K562 (cell line): Measurements from ENCODE around the gene MADD. TPM values are rescaled to one million over a fixed set of nuclear protein-coding genes. Genes with fewer than 3 reads are reported as not detected.

Source experiments
- ASH1L ChIP-seq: fragments of 450-650 bp; IDR thresholded peaks from 2 replicates; pipeline ENCODE4 v1.6.1; 2018; ENCODE audit warnings: borderline replicate concordance, mild to moderate bottlenecking, low read depth; ENCODE audit not compliant: partially characterized antibody
- FOXM1 ChIP-seq, 2 experiments: fragments of 450-650 bp in 1 of 2; sonication (generic) in 1 of 2; formaldehyde crosslinking in 1 of 2; IDR thresholded peaks; 2 replicates each; pipeline versions ENCODE4 v1.6.1 to v1.9.0; 2017 to 2022; ENCODE audit warnings: low read depth in 2 of 2, mild to moderate bottlenecking in 2 of 2, missing genetic modification reagents in 1 of 2, moderate library complexity in 1 of 2
- MCM7 ChIP-seq, 2 experiments: fragments of 450-650 bp; IDR thresholded peaks; 2 replicates each; pipeline ENCODE4 v1.6.1; 2016 to 2018
- NCOR1 ChIP-seq: fragments of 450-650 bp; IDR thresholded peaks from 2 replicates; pipeline ENCODE4 v1.6.1; 2016; ENCODE audit warnings: mild to moderate bottlenecking, moderate library complexity
- NR1H2 ChIP-seq: sonication (generic); formaldehyde crosslinking; IDR thresholded peaks from 2 replicates; pipeline ENCODE4 v1.4.0; 2020; ENCODE audit warnings: mild to moderate bottlenecking, missing genetic modification reagents
- NR2C1 ChIP-seq, 2 experiments: fragments of 450-650 bp; IDR thresholded peaks; 2 replicates each; pipeline ENCODE4 v1.6.1; 2017; ENCODE audit warnings: mild to moderate bottlenecking in 2 of 2, antibody characterized with exemption in 1 of 2, inconsistent platforms in 1 of 2, missing compliant biosample characterization in 1 of 2, missing genetic modification characterization in 1 of 2
- NR4A1 ChIP-seq, 2 experiments: fragments of 250-450 bp in 1 of 2; fragments of 450-650 bp in 1 of 2; sonication (Bioruptor Pico) in 1 of 2; IDR thresholded peaks; 2 replicates each; pipeline versions ENCODE4 v1.4.0 to v1.6.1; 2016 to 2020; ENCODE audit warnings: mild to moderate bottlenecking in 2 of 2, missing compliant biosample characterization in 1 of 2, missing genetic modification characterization in 1 of 2, moderate library complexity in 1 of 2
- POLR2AphosphoS2 ChIP-seq: IDR thresholded peaks from 2 replicates; pipeline ENCODE4 v1.6.1; 2012; ENCODE audit warnings: low read length, improper control_type of control experiment
- PTTG1 ChIP-seq: fragments of 450-650 bp; IDR thresholded peaks from 2 replicates; pipeline ENCODE4 v1.6.1; 2016; ENCODE audit warnings: low read depth, mild to moderate bottlenecking, missing genetic modification characterization, missing compliant biosample characterization
- TAF1 ChIP-seq: IDR thresholded peaks from 2 replicates; pipeline ENCODE4 v1.6.1; 2011; ENCODE audit warnings: mild to moderate bottlenecking, low read length, moderate library complexity; ENCODE audit not compliant: insufficient read depth, control insufficient read depth, severe bottlenecking; ENCODE audit errors: extremely low read depth
- TARDBP ChIP-seq: fragments of 450-650 bp; IDR thresholded peaks from 2 replicates; pipeline ENCODE4 v1.6.1; 2016
- THAP12 ChIP-seq: fragments of 250-450 bp; sonication (Bioruptor Pico); IDR thresholded peaks from 2 replicates; pipeline ENCODE4 v1.9.0; 2021; ENCODE audit warnings: mild to moderate bottlenecking, inconsistent platforms
- ZBTB17 ChIP-seq: fragments of 450-650 bp; formaldehyde crosslinking; IDR thresholded peaks from 2 replicates; pipeline ENCODE4 v1.4.0; 2020; ENCODE audit warnings: mild to moderate bottlenecking
- ZSCAN29 ChIP-seq: fragments of 450-650 bp; IDR thresholded peaks from 2 replicates; pipeline ENCODE4 v1.6.1; 2017
- polyA plus RNA-seq, 8 experiments: library from polyadenylated mRNA; depleted of rRNA in 4 of 8; stranded (reverse) in 5 of 8; unstranded in 3 of 8; fragments of >200 nt; fragmentation: Nextera tagmentation in 2 of 8; fragmentation: Illumina TruSeq in 1 of 8; extraction: Ambion mirVana in 2 of 8; extraction: Trizol in 1 of 8; gene quantifications; 2 replicates each; pipeline versions ENCODE4 v1.2.1 to v1.2.3, GENCODE V29; 2011 to 2014; ENCODE audit warnings: inconsistent platforms in 1 of 8, missing spikeins in 1 of 8
- total RNA-seq, 7 experiments: library from RNA; depleted of rRNA in 6 of 7; stranded (reverse); fragments of >200 nt in 6 of 7; fragmentation: Illumina TruSeq in 2 of 7; extraction: Trizol in 2 of 7; gene quantifications; 2 replicates each; pipeline versions ENCODE4 v1.2.1 to v1.2.3, GENCODE V29; 2011 to 2021; ENCODE audit warnings: low replicate concordance in 1 of 7
- TF ChIP-seq, protein P1 (sequence below): fragments of 450-650 bp; IDR thresholded peaks from 2 replicates; pipeline ENCODE4 v1.7.1; 2018; ENCODE audit warnings: mild to moderate bottlenecking, low read depth; ENCODE audit not compliant: partially characterized antibody
- TF ChIP-seq, protein P2 (sequence below), 2 experiments: fragments of 200-800 bp in 1 of 2; sonication (Bioruptor generic) in 1 of 2; sonication (generic) in 1 of 2; formaldehyde crosslinking in 1 of 2; IDR thresholded peaks in 1 of 2; conservative IDR thresholded peaks in 1 of 2; 2 replicates each; pipeline versions ENCODE4 v1.5.0 to v1.6.1; 2016 to 2020; ENCODE audit warnings: missing compliant biosample characterization in 1 of 2, missing genetic modification characterization in 1 of 2, missing genetic modification reagents in 1 of 2
- TF ChIP-seq, protein P3 (sequence below): sonication (generic); formaldehyde crosslinking; IDR thresholded peaks from 2 replicates; pipeline ENCODE4 v1.8.0; 2022; ENCODE audit warnings: mild to moderate bottlenecking, missing genetic modification reagents

MADD gene
- total and polyA plus RNA-seq, 9 of the 15 experiments (the other 6 are each of a cell fraction or from before 2014, with no cell fraction given) = 0.68 to 57.6 (median 33.6) TPM

- TF ChIP-seq, protein P1, sequence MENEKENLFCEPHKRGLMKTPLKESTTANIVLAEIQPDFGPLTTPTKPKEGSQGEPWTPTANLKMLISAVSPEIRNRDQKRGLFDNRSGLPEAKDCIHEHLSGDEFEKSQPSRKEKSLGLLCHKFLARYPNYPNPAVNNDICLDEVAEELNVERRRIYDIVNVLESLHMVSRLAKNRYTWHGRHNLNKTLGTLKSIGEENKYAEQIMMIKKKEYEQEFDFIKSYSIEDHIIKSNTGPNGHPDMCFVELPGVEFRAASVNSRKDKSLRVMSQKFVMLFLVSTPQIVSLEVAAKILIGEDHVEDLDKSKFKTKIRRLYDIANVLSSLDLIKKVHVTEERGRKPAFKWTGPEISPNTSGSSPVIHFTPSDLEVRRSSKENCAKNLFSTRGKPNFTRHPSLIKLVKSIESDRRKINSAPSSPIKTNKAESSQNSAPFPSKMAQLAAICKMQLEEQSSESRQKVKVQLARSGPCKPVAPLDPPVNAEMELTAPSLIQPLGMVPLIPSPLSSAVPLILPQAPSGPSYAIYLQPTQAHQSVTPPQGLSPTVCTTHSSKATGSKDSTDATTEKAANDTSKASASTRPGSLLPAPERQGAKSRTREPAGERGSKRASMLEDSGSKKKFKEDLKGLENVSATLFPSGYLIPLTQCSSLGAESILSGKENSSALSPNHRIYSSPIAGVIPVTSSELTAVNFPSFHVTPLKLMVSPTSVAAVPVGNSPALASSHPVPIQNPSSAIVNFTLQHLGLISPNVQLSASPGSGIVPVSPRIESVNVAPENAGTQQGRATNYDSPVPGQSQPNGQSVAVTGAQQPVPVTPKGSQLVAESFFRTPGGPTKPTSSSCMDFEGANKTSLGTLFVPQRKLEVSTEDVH = no peak
- TF ChIP-seq ZBTB17 (CRISPR knock-in tag) (no peak), ZSCAN29 (no peak), MCM7 (IDR thresholded peaks at IDR 0.05) (no peak), ASH1L (no peak), NR1H2 (CRISPR knock-in tag) (no peak), NCOR1 (peak; percentile 37; the same call in 1 of the 2 replicates), POLR2AphosphoS2 (no peak), THAP12 (CRISPR knock-in tag) (no peak), NR2C1 (IDR thresholded peaks at IDR 0.05) (peak; percentile 56; the same call in 1 of the 2 replicates), NR2C1 (tag; IDR thresholded peaks at IDR 0.05) (no peak; the same call in 1 of the 2 replicates), NR4A1 (CRISPR knock-in tag; IDR thresholded peaks at IDR 0.05) (no peak), NR4A1 (tag; IDR thresholded peaks at IDR 0.05) (no peak), PTTG1 (tag) (no peak), TAF1 (no peak), TARDBP (no peak), FOXM1 (IDR thresholded peaks at IDR 0.05; ENCODE audit: low read depth) (no peak), FOXM1 (CRISPR knock-in tag; IDR thresholded peaks at IDR 0.05; ENCODE audit: low read depth) (peak; percentile 3; the same call in 1 of the 2 replicates)
- TF ChIP-seq, protein P2, sequence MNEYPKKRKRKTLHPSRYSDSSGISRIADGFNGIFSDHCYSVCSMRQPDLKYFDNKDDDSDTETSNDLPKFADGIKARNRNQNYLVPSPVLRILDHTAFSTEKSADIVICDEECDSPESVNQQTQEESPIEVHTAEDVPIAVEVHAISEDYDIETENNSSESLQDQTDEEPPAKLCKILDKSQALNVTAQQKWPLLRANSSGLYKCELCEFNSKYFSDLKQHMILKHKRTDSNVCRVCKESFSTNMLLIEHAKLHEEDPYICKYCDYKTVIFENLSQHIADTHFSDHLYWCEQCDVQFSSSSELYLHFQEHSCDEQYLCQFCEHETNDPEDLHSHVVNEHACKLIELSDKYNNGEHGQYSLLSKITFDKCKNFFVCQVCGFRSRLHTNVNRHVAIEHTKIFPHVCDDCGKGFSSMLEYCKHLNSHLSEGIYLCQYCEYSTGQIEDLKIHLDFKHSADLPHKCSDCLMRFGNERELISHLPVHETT (CRISPR knock-in tag; conservative IDR thresholded peaks at IDR 0.05 in 1 of 2, IDR thresholded peaks at IDR 0.05 in 1 of 2) = no peak
- TF ChIP-seq, protein P3, sequence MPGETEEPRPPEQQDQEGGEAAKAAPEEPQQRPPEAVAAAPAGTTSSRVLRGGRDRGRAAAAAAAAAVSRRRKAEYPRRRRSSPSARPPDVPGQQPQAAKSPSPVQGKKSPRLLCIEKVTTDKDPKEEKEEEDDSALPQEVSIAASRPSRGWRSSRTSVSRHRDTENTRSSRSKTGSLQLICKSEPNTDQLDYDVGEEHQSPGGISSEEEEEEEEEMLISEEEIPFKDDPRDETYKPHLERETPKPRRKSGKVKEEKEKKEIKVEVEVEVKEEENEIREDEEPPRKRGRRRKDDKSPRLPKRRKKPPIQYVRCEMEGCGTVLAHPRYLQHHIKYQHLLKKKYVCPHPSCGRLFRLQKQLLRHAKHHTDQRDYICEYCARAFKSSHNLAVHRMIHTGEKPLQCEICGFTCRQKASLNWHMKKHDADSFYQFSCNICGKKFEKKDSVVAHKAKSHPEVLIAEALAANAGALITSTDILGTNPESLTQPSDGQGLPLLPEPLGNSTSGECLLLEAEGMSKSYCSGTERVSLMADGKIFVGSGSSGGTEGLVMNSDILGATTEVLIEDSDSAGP = no peak
Observed at GRCh38 chr11:47376525-47377371, 106.8 kb downstream of the MADD start (continued).
